Heart left ventricle (tissue), 13 donors: ENCODE measurements around the gene UHRF1.

Experiments used
- POLR2A ChIP-seq, 2 donors: fragments of 450-650 bp; IDR thresholded peaks; one replicate each; pipeline ENCODE4 v1.6.1; 2017; ENCODE audit warnings: antibody characterized with exemption in 2 of 2, mild to moderate bottlenecking in 2 of 2, moderate library complexity in 2 of 2
- TF ChIP-seq, protein P1 (sequence below), 12 donors: fragments of 200-600 bp; sonication (generic) in 4 of 12; IDR thresholded peaks; one replicate each; pipeline versions ENCODE4 v1.5.0 to v1.8.0; 2018 to 2022; ENCODE audit warnings: antibody characterized with exemption in 12 of 12, mild to moderate bottlenecking in 5 of 12
- donor health status: ischemic (EF 13 %, LVEDD 7.1; RV severe dilation, severe dysfunction).
- donor health status: DM: no; HTN: yes; CAD: no.
- donor health status: DM: no; HTN: no; CAD: no.
- donor health status: ischemic (EF 25% LVEDD 6.9; RV normal size, moderate dysfunction).
- donor health status: ischemic (EF 25% LVEDD 5.7; RV mildly dilated, moderate dysfunction).
- donor health status: ischemic (EF 35%, LVEDD 5.7; RV mildly dilated, moderate dysfunction).
- donor health status: nonischemic (EF 11% LVEDD 7.7; RV severe dilation, severe dysfunction).
- donor health status: DM: yes; HTN: yes; CAD: no.
- donor health status: PGD.
- donor health status: ischemic (EF 29% LVEDD 5.4; RV normal size, mild dysfunction).
- donor health status: nonischemic (EF 23%, LVEDD 6.1; RV moderate dilation, normal function).

DNA sequence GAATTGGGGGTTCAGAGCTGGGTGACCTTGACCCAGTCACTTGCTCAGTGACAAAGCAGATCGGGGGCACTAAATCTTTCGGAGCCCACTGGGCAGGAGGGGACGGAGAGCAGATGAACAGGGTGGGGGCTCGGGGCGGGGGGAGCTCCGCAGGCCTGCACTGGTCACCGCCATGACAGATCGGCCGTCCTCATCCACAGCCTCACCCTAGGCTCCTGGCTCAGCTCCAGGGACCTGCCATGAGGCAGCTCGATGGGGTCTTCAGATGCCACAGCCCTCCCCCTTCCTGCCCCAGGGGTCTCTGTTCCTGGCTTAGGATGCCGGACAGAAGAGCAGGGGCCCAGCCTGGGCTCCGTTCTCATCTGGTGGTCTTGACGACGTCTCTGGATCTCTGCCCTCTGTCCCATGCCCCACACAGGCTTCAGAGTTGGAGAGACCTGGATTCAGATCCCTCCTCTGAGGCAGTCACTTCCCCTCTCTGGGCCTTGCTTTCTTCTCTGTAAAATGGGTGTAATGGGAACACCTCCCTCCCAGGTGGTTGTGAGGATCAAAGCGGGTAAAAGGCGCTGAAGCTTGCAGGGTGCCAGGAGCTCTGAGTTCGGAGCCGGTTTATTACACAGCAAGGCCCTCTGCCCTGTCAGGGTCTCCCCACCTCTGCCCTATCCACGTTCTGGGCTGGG is 62.7 kb downstream of the UHRF1 start:
- TF ChIP-seq, protein P1, sequence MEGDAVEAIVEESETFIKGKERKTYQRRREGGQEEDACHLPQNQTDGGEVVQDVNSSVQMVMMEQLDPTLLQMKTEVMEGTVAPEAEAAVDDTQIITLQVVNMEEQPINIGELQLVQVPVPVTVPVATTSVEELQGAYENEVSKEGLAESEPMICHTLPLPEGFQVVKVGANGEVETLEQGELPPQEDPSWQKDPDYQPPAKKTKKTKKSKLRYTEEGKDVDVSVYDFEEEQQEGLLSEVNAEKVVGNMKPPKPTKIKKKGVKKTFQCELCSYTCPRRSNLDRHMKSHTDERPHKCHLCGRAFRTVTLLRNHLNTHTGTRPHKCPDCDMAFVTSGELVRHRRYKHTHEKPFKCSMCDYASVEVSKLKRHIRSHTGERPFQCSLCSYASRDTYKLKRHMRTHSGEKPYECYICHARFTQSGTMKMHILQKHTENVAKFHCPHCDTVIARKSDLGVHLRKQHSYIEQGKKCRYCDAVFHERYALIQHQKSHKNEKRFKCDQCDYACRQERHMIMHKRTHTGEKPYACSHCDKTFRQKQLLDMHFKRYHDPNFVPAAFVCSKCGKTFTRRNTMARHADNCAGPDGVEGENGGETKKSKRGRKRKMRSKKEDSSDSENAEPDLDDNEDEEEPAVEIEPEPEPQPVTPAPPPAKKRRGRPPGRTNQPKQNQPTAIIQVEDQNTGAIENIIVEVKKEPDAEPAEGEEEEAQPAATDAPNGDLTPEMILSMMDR (IDR thresholded peaks at IDR 0.05) = no peak
- no peak for TF ChIP-seq POLR2A (IDR thresholded peaks at IDR 0.05)
